Measurements from ENCODE around the gene GLT1D1.
"Not testable (repeated sequence)": the region's sequence is repeated elsewhere in the genome, so short reads cannot be mapped to it uniquely, and the experiment has no call there.

The GLT1D1 gene

GRCh38 chr12:128820723-128821432 lies 32.4 kb upstream of the GLT1D1 start:
- no peak for DNase-seq (ENCODE audit: low read depth)

GRCh38 chr12:128823216-128823915 lies 29.9 kb upstream of the GLT1D1 start:
- DNase-seq (ENCODE audit: low read depth) = no peak

- DNase-seq (ENCODE audit: low read depth) = peak; percentile 91
Measured at GRCh38 chr12:128823916-128824839, 29.1 kb upstream of the GLT1D1 start, which contains the start of gene SLC15A4. SLC15A4 (minus strand) TSS chr12:128823958; CDS start chr12:128823943, 15 bp downstream.

- DNase-seq (ENCODE audit: low read depth) = no peak
Measured at GRCh38 chr12:128825835-128826234, 27.4 kb upstream of the GLT1D1 start.

- DNase-seq (ENCODE audit: low read depth) = no peak
Measured at GRCh38 chr12:128827724-128828123, 25.6 kb upstream of the GLT1D1 start.

DNA sequence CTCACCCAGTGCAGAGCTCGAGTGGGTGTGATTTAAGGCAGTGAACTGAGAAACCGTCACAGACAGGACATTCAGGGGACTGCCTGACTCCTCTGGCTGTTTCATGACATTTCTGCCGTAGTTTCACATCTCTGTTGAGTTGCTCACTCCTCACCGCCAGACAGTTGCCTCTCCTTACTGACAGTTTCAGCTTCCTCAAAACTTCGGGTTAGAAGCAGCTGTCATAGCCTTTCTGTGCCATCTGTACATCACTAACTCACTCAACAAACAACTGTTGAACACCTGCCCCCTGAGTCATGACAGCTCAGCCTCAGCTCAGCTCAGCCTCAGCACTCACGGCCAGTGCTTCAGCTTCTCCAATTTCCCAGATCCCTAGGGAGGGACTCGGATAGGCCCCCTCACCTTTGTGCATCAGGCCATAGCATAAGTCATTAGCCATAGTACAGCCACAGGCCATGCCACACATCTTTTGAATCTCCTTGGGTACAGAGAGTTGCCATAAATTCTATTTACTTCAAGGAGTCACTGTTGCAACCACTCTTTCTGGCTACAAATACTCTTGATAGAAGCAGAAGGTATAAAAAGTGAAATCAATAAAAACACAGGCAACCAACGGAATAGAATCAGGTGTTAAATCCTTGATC lies 23.3 kb upstream of the GLT1D1 start:
- no peak for DNase-seq (ENCODE audit: low read depth)

DNA sequence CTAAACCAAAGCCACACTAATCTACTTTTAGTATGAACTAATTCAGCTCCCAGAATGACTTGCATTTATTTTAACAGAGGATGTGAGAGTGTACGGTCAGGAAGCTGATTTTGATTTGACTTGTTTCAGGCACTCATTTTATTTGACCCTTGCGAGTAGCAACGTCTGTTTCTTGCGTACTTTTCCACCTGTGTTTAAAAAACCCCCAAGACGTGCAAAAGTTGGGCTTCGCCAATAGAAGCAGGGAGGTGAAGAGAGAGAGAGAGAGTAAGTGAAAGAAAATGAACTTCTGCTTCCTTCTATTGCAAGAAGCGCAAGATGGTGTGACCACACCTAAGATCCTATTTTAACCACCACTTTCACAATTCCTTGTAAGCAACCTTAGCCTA lies 22.8 kb upstream of the GLT1D1 start:
- DNase-seq (ENCODE audit: low read depth) = no peak

GRCh38 chr12:128833418-128833817 lies 19.9 kb upstream of the GLT1D1 start:
- DNase-seq (ENCODE audit: low read depth) = no peak

- DNase-seq (ENCODE audit: low read depth) = not testable (repeated sequence)
Measured at GRCh38 chr12:128839885-128840284, 13.4 kb upstream of the GLT1D1 start.

DNA sequence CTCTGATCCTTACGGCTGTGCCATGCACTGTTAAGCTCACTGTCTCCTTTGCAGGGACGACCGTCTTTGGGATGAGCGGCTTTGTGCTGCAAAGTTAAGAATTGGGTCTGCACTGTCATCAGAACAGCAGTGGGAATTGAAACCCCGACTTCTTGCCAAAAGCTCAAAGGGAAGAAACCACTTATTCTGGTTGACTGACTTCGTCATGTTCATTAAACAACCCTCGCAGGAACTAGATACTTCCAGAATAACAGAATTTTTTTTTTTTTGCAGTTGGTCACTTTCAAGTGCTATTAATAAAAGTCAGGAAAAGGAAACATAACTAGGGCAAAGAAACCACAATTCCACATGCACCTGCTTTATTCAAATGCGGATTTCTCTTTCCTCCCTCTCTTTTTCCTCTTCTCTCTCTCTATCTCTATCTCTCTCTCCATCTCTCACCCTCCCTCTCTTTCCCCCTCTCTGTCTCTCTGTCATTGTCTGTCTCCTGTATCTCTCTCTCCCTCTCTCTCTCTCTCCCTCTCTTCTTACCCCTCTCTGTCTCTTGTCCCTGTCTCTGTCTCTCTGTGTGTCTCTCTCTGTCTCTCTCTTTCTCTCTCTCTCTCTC lies 12.3 kb upstream of the GLT1D1 start:
- DNase-seq (ENCODE audit: low read depth) = no peak

GRCh38 chr12:128842579-128842978 lies 10.7 kb upstream of the GLT1D1 start:
- no peak for DNase-seq (ENCODE audit: low read depth)

DNA sequence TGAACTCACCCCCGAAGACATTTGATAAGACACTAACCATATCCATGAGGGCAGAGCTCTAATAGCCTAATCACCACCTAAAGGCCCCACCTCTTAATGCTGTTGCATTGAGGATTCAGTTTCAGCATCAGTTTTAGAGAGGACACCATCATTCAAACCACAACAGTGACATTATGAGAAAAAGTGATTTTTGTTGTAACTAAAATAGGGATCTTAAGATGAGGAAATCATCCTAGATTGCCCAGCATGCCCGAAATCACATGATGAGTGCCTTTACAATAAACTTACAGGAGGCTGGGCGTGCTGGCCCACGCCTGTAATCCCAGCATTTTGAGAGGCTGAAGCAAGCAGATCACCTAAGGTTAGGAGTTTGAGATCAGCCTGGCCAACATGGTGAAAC lies 9.7 kb upstream of the GLT1D1 start:
- no peak for DNase-seq (ENCODE audit: low read depth)

DNA sequence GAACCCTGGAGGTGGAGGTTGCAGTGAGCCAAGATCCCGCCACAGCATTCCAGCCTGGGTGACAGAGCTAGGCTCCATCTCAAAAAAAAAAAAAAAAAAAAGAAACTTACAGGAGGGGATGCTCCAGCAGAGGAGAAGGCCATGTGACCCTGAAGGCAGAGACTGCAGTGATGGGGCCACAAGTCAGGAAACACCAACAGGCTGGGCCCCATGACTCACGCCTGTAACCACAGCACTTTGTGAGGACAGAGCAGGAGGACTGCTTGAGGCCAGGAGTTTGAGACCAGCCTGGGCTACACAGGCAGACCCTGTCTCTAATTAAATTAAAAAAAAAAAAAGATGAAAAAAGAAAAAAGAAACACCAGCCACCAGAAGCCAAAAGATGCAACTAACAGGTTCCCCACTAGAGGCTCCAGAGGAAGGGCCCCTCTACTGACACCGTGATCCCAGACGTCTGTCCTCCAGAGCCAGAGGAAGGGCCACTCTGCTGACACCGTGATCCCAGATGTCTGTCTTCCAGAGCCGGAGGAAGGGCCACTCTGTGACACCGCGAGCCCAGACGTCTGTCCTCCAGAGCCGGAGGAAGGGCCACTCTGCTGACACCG lies 9.1 kb upstream of the GLT1D1 start:
- DNase-seq (ENCODE audit: low read depth) = no peak

GRCh38 chr12:128846671-128847070 lies 6.6 kb upstream of the GLT1D1 start:
- DNase-seq (ENCODE audit: low read depth) = not testable (repeated sequence)

- no peak for DNase-seq (ENCODE audit: low read depth)
Measured at GRCh38 chr12:128848371-128848770, 4.9 kb upstream of the GLT1D1 start.

DNA sequence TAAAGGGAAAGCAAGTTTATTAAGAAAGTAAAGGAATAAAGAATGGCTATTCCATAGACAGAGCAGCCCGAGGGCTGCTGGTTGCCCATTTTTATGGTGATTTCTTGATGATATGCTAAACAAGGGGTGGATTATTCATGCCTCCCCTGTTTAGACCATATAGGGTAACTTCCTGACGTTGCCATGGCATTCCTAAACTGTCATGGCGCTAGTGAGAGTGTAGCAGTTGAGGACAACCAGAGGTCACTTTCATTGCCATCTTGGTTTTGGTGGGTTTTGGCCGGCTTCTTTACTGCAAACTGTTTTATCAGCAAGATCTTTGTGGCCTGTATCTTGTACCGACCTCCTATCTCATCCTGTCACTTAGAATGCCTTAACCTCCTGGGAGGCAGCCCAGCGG lies 3.5 kb upstream of the GLT1D1 start:
- not testable (repeated sequence) for DNase-seq (ENCODE audit: low read depth)

- no peak for DNase-seq (ENCODE audit: low read depth)
Measured at GRCh38 chr12:128850400-128850799, 2.9 kb upstream of the GLT1D1 start.

DNA sequence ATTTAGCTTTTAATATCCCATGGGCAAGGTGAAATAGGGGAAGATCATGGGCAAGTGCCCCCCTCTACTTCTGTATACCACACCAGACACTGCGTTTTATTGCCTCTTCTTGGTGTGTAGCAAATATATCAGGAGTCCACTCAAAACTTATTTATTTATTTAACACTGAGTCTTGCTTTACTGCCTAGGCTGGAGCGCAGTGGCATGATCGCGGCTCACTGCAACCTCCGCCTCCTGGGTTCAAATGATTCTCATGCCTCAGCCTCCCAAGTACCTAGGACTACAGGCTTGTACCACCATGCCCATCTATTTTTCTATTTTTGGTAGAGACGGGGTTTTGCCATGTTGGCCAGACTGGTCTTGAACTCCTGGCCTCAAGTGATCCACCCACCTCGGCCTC lies 1.8 kb upstream of the GLT1D1 start:
- DNase-seq (ENCODE audit: low read depth) = not testable (repeated sequence)

- DNase-seq (ENCODE audit: low read depth) = no peak
Measured at GRCh38 chr12:128852026-128852698, 1.1 kb upstream of the GLT1D1 start.

GRCh38 chr12:128853600-128854197 lies 421 bp downstream of the GLT1D1 start:
- no peak for DNase-seq (ENCODE audit: low read depth)

Measured in iris pigment epithelial cell (primary cell).